ENCODE measurements around the gene LINGO3. TPM values are rescaled to one million over a fixed set of nuclear protein-coding genes. Genes with fewer than 3 reads are reported as not detected.

The LINGO3 gene
- total RNA-seq, 2 experiments from 2014 or later, result 0.33 to 0.39 TPM

- Mint-ChIP-seq H3K27me3 (no peaks in the 10 kb centered on the region), H3K36me3 (ENCODE audit: low read depth) (peaks cover 17% of the 10 kb centered on the region), H3K9me3 (no peaks in the 10 kb centered on the region), H3K4me3 (no peak overlapping the region), H3K27ac (no peak overlapping the region), H3K4me1 (ENCODE audit: low read depth) (peaks cover 11% of the 10 kb centered on the region)
- H3K36me3 ChIP-seq (ENCODE audit: insufficient read depth, low read length), result peaks cover 20% of the 10 kb centered on the region
- intact Hi-C loops (cut with DNase I, micrococcal nuclease), result no loop called here
- TF ChIP-seq CTCF (IDR thresholded peaks at IDR 0.05), result no peak
- no peak overlapping the region for H3K4me3 ChIP-seq (ENCODE audit: low read length)
- no peaks in the 10 kb centered on the region for H3K27me3 ChIP-seq (ENCODE audit: control insufficient read depth in 1 of 2, insufficient read depth in 2 of 2, low read length in 2 of 2)
- H3K4me1 ChIP-seq (ENCODE audit: insufficient read depth, low read length), result peaks cover 4% of the 10 kb centered on the region
- no peak overlapping the region for H3K27ac ChIP-seq (ENCODE audit: low read depth in 1 of 2, low read length in 2 of 2)
- no peak for ATAC-seq (ENCODE audit: poor library complexity)
- CTCF ChIA-PET, result no interaction called here
- DNase-seq, result no peak
- H3K9me3 ChIP-seq (ENCODE audit: control insufficient read depth in 1 of 2, insufficient read depth in 1 of 2, low read length in 2 of 2), result peaks cover 0 to 6% of the 10 kb centered on the region in 2 experiments
- POLR2A ChIA-PET, result no interaction called here
Measured at GRCh38 chr19:2338751-2339643, 31.0 kb upstream of the LINGO3 start.

- peaks cover 20% of the 10 kb centered on the region for H3K36me3 ChIP-seq (ENCODE audit: insufficient read depth, low read length)
- no peak for TF ChIP-seq CTCF (IDR thresholded peaks at IDR 0.05)
- Mint-ChIP-seq H3K9me3 (no peaks in the 10 kb centered on the region), H3K27me3 (no peaks in the 10 kb centered on the region), H3K4me3 (no peak overlapping the region), H3K36me3 (ENCODE audit: low read depth) (peaks cover 17% of the 10 kb centered on the region), H3K4me1 (ENCODE audit: low read depth) (peaks cover 11% of the 10 kb centered on the region), H3K27ac (no peak overlapping the region)
- CTCF ChIA-PET, result no interaction called here
- peaks cover 0 to 6% of the 10 kb centered on the region in 2 experiments for H3K9me3 ChIP-seq (ENCODE audit: control insufficient read depth in 1 of 2, insufficient read depth in 1 of 2, low read length in 2 of 2)
- POLR2A ChIA-PET, result no interaction called here
- intact Hi-C loops (cut with DNase I, micrococcal nuclease), result no loop called here
- no peak overlapping the region for H3K4me3 ChIP-seq (ENCODE audit: low read length)
- no peak for ATAC-seq (ENCODE audit: poor library complexity)
- no peaks in the 10 kb centered on the region for H3K27me3 ChIP-seq (ENCODE audit: control insufficient read depth in 1 of 2, insufficient read depth in 2 of 2, low read length in 2 of 2)
- DNase-seq, result no peak
- H3K27ac ChIP-seq (ENCODE audit: low read depth in 1 of 2, low read length in 2 of 2), result no peak overlapping the region
- H3K4me1 ChIP-seq (ENCODE audit: insufficient read depth, low read length), result peaks cover 12% of the 10 kb centered on the region
Measured at GRCh38 chr19:2338055-2338615, 30.2 kb upstream of the LINGO3 start.

GRCh38 chr19:2337329-2337707, 29.4 kb upstream of the LINGO3 start:
- Histone ChIP-seq H3K4me3 (ENCODE audit: low read length) (no peak overlapping the region), H3K27me3 (ENCODE audit: control insufficient read depth in 1 of 2, insufficient read depth in 2 of 2, low read length in 2 of 2) (no peaks in the 10 kb centered on the region), H3K36me3 (ENCODE audit: insufficient read depth, low read length) (peaks cover 20% of the 10 kb centered on the region), H3K9me3 (ENCODE audit: control insufficient read depth in 1 of 2, insufficient read depth in 1 of 2, low read length in 2 of 2) (peaks cover 0 to 6% of the 10 kb centered on the region in 2 experiments), H3K4me1 (ENCODE audit: insufficient read depth, low read length) (peaks cover 18% of the 10 kb centered on the region), H3K27ac (ENCODE audit: low read depth in 1 of 2, low read length in 2 of 2) (no peak overlapping the region)
- CTCF ChIA-PET, result no interaction called here
- Mint-ChIP-seq H3K9me3 (no peaks in the 10 kb centered on the region), H3K4me1 (ENCODE audit: low read depth) (peaks cover 15% of the 10 kb centered on the region), H3K27ac (no peak overlapping the region), H3K36me3 (ENCODE audit: low read depth) (peaks cover 20% of the 10 kb centered on the region), H3K4me3 (no peak overlapping the region), H3K27me3 (no peaks in the 10 kb centered on the region)
- intact Hi-C loops (cut with DNase I, micrococcal nuclease), result no loop called here
- DNase-seq, result no peak
- no peak for ATAC-seq (ENCODE audit: poor library complexity)
- no peak for TF ChIP-seq CTCF (IDR thresholded peaks at IDR 0.05)
- POLR2A ChIA-PET, result no interaction called here
